SK-N-MC (cell line): ENCODE data around the gene HIBADH.

Experiments
- EZH2 ChIP-seq: fragments of 200-600 bp; sonication (generic); IDR thresholded peaks from one replicate; pipeline ENCODE4 v1.6.1; 2017; ENCODE audit warnings: antibody characterized with exemption
- POLR2AphosphoS5 ChIP-seq: IDR thresholded peaks from 2 replicates; pipeline ENCODE4 v1.6.1; 2012; ENCODE audit warnings: mild to moderate bottlenecking, low read depth, low read length, borderline replicate concordance

DNA sequence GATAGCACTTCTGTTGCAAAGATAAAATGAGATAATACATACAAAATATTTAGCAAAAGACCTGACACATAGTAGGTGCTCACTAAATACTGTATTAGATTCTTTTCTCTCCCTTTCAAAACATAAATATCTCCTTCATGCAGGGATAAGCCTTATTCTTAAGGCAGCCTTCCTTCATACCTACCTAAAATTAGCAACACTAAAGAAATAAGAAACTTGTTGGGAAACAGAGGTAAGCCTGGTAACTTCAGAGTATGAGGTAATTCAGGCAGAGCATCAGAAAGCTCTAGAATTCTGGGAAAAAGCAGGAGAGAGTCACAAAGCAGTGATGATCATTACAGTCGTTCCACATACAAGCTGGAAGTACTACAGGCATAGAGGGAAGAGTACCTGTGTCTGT lies 15.2 kb downstream of the HIBADH start:
- TF ChIP-seq POLR2AphosphoS5: no peak
- TF ChIP-seq EZH2: no peak
